ENCODE measurements around the gene AQP10. TPM values are rescaled to one million over a fixed set of nuclear protein-coding genes. Genes with fewer than 3 reads are reported as not detected.

AQP10 gene
- total RNA-seq, 4 donors from 2014 or later: not detected

DNA sequence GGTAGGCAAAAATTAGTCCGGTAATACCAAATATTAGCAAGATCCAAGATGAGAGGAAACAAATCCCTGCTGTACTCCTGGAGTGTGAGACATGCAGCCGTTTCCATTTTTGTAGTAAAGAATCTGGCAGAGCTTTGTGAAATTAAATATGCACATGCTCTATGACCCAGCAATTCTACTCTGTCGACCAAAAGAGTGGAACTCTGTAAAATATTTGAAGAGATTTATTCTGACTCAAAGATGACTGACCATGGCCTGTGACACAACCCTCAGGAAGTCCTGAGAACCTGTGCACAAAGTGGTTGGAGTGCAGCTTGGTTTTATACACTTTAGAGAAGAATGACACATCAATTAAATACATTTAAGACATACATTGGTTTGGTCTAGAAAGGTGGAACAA, 32.2 kb upstream of the AQP10 start:
- Histone ChIP-seq H3K9me3 (peaks cover 0 to 2% (median 0%) of the 10 kb centered on the region in 4 donors), H3K27ac (replicated peaks in 1 of 4) (no peak overlapping the region), H3K4me3 (no peak overlapping the region), H3K36me3 (no peaks in the 10 kb centered on the region), H3K27me3 (no peaks in the 10 kb centered on the region), H3K4me1 (no peaks in the 10 kb centered on the region)
- intact Hi-C loops (cut with DNase I): no loop called here
- DNase-seq (ENCODE audit: extremely low spot score): no peak
- TF ChIP-seq, protein P1, sequence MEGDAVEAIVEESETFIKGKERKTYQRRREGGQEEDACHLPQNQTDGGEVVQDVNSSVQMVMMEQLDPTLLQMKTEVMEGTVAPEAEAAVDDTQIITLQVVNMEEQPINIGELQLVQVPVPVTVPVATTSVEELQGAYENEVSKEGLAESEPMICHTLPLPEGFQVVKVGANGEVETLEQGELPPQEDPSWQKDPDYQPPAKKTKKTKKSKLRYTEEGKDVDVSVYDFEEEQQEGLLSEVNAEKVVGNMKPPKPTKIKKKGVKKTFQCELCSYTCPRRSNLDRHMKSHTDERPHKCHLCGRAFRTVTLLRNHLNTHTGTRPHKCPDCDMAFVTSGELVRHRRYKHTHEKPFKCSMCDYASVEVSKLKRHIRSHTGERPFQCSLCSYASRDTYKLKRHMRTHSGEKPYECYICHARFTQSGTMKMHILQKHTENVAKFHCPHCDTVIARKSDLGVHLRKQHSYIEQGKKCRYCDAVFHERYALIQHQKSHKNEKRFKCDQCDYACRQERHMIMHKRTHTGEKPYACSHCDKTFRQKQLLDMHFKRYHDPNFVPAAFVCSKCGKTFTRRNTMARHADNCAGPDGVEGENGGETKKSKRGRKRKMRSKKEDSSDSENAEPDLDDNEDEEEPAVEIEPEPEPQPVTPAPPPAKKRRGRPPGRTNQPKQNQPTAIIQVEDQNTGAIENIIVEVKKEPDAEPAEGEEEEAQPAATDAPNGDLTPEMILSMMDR (IDR thresholded peaks at IDR 0.05): no peak
- no peak for TF ChIP-seq POLR2A (IDR thresholded peaks at IDR 0.05; ENCODE audit: low read depth)
- 62% methylated on average over 3 of the region's 3 CpGs for WGBS

DNA sequence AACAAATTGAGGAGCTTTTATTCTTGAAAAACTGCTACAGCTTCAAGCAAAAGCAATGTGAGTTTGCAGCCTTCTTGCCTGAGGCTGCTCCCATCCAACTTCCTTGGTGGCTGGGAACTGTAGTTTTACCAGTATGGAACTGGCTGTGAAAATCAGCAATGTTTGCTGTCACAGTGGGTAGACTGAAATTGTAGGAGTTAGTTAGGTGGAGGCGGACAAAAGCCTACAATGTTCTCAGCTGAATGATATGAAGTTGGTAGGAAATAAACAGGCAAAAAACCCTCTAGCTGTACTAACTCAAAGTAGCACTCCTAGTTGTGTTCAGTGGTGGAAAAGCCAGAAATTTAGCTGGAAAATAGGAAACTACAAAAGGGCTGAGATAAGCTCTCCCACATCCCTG, 30.0 kb upstream of the AQP10 start:
- H3K4me3 ChIP-seq: no peak overlapping the region

DNA sequence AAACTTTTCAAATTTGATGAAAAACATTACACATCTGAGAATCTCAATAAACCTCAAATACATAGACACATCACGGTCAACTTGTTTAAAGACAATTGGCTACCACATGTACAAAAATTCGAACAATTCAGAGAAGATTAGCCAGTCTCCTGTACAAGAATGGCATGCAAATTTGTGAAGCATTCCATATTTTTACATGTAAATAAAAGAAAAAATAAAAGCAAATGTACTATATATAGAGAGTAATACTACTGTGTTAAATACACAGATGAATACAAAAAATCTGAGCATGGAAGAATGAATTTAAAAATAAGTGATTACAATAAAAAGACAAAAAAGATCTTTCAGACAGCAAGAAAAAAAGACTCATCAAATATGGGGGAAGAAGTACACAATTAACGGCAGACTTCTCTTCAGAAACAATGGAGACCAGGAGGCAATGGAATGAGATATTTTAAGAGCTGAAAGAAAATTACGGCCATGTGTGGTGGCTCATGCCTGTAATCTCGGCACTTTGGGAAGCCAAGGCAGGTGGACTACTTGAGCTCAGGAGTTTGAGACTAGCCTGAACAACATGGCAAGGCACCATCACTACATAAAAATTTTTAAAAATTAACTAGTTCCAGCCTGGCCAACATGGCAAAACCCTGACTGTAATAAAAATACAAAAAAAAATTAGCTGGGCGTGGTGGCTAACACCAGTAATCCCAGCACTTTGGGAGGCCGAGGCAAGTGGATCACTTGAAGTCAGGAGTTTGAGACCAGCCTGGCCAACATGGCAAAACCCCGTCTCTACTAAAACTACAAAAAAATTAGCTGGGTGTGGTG, 25.3 kb upstream of the AQP10 start:
- no peaks in the 10 kb centered on the region for H3K36me3 ChIP-seq
- DNase-seq (ENCODE audit: extremely low spot score): no peak
- peaks cover 0 to 35% (median 22%) of the 10 kb centered on the region in 4 donors for H3K9me3 ChIP-seq
- intact Hi-C loops (cut with DNase I): no loop called here
- H3K4me3 ChIP-seq: no peak overlapping the region
- H3K27me3 ChIP-seq: no peaks in the 10 kb centered on the region
- no peaks in the 10 kb centered on the region for H3K4me1 ChIP-seq
- 78% methylated on average over 8 of the region's 8 CpGs for WGBS
- H3K27ac ChIP-seq (replicated peaks in 1 of 4): no peak overlapping the region
- TF ChIP-seq, protein P1 (IDR thresholded peaks at IDR 0.05): no peak
- TF ChIP-seq POLR2A (IDR thresholded peaks at IDR 0.05; ENCODE audit: low read depth): no peak
- no peak for TF ChIP-seq EP300 (IDR thresholded peaks at IDR 0.05)
- TF ChIP-seq POLR2AphosphoS5 (IDR thresholded peaks at IDR 0.05): no peak

More for the DNA sequence above, 30.0 kb upstream of the AQP10 start:
- no peak overlapping the region for H3K27ac ChIP-seq (replicated peaks in 1 of 4)
- no peak for DNase-seq (ENCODE audit: extremely low spot score)
- no peaks in the 10 kb centered on the region for H3K27me3 ChIP-seq
- peaks cover 0 to 23% (median 16%) of the 10 kb centered on the region in 4 donors for H3K9me3 ChIP-seq
- no peak for TF ChIP-seq EP300 (IDR thresholded peaks at IDR 0.05)
- no peaks in the 10 kb centered on the region for H3K36me3 ChIP-seq
- H3K4me1 ChIP-seq: no peaks in the 10 kb centered on the region
- intact Hi-C loops (cut with DNase I): no loop called here
- WGBS: 92% methylated on average over 1 of the region's 1 CpG

DNA sequence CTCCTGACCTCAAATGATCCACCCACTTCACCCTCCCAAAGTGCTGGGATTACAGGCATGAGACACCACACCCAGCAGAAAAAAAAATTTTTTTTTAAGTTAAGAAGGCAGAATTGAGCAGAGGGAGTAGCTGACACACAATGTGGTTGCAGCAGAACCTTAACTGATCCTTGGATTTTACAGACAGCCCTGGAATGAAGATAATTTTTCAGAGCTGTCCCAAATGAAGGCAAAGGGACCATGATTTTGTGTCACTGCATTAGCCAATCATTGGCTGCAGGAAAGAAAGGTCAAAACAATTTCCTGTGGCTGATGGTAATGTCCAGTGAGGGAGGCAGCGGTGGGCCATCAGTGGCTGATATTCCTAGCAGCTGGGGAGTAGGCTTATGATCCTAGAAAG, 19.3 kb upstream of the AQP10 start:
- no peaks in the 10 kb centered on the region for H3K36me3 ChIP-seq
- 80% methylated on average over 1 of the region's 1 CpG for WGBS
- H3K27me3 ChIP-seq: no peaks in the 10 kb centered on the region
- H3K4me3 ChIP-seq: no peak overlapping the region
- DNase-seq (ENCODE audit: extremely low spot score): no peak
- no peaks in the 10 kb centered on the region for H3K4me1 ChIP-seq
- intact Hi-C loops (cut with DNase I): no loop called here
- H3K9me3 ChIP-seq: peaks cover 0 to 5% (median under 1%) of the 10 kb centered on the region in 4 donors
- no peak overlapping the region for H3K27ac ChIP-seq (replicated peaks in 1 of 4)
- TF ChIP-seq POLR2A (IDR thresholded peaks at IDR 0.05; ENCODE audit: low read depth) (no peak), EP300 (IDR thresholded peaks at IDR 0.05) (no peak)

DNA sequence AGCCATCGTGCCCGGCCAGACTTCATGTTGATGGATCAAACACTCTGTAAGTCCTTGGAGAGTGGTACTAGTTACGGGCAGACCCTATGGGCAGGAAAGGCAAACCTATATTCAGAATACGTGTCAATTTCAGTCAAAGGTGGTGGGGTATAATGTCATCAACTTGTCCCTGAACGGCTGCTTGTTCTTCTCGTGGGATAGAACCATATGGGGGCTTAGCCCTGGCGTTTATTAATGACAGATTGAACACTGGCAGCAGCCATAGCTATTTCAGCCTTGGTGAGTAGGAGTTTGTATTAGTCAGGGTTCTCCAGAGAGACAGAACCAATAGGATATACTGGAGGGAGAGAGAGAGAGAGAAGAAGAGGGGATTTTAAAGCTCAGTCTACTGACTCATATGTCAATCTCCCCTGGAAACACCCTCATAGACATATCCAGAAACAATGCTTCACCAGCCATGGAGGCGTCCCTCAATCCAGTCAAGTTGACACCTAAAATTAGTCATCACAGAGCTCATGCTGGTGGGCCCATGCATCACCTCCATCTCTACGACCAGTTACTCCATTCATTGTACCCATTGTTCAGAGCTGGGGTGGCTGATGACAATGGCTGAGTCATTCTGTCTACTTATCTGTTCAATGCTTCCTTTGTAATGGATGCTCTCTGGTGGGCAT, 16.1 kb upstream of the AQP10 start:
- intact Hi-C loops (cut with DNase I): no loop called here

More for the DNA sequence above, 16.1 kb upstream of the AQP10 start:
- WGBS: 80% methylated on average over 9 of the region's 9 CpGs
- Histone ChIP-seq H3K9me3 (no peaks in the 10 kb centered on the region), H3K27ac (replicated peaks in 1 of 4) (no peak overlapping the region), H3K36me3 (no peaks in the 10 kb centered on the region), H3K4me1 (no peaks in the 10 kb centered on the region), H3K4me3 (no peak overlapping the region), H3K27me3 (no peaks in the 10 kb centered on the region)
- DNase-seq (ENCODE audit: extremely low spot score): no peak
- TF ChIP-seq POLR2A (IDR thresholded peaks at IDR 0.05; ENCODE audit: low read depth): no peak
- TF ChIP-seq, protein P1 (IDR thresholded peaks at IDR 0.05): no peak
- TF ChIP-seq EP300 (IDR thresholded peaks at IDR 0.05): no peak
- no peak for TF ChIP-seq POLR2AphosphoS5 (IDR thresholded peaks at IDR 0.05)

All from esophagus muscularis mucosa (tissue), 4 donors.